Measurements from ENCODE around the gene MYH10. TPM values are rescaled to one million over a fixed set of nuclear protein-coding genes. Genes with fewer than 3 reads are reported as not detected.

MYH10 gene
- total and polyA plus RNA-seq, 9 of the 15 experiments (the other 6 are each of a cell fraction or from before 2014, with no cell fraction given): 16.3 to 95.3 (median 39.7) TPM

DNA sequence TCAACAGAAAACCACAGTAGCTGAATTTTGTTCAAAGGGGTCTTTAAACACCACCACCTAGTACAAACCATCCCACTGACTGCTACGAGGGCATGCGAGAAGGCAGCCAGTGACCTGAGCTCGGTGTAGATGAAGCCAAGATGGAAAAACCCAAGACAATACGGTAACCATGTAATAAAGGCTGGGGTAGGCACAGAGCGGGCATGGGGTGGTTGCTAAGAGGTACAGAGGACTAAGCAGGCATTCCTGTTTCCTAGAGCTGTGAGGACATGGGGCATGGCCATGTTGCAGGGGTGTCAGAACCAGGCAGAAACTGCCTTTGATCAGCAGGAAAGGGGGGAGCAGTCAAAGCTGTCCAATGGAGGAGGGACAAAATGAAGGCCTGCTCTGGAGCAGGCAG, 142.8 kb downstream of the MYH10 start:
- BruUV-seq (replicated peaks): no TSS peak
- TF ChIP-seq BRF1 (IDR thresholded peaks at IDR 0.05; ENCODE audit: borderline replicate concordance, extremely low read depth, insufficient read length) (no peak), ZNF41 (CRISPR knock-in tag; conservative IDR thresholded peaks at IDR 0.05) (no peak), HMG20A (CRISPR knock-in tag; conservative IDR thresholded peaks at IDR 0.05) (no peak), ZSCAN29 (IDR thresholded peaks at IDR 0.05) (no peak), MTA2 (IDR thresholded peaks at IDR 0.05; ENCODE audit: low read depth) (no peak), ZNF57 (CRISPR knock-in tag; IDR thresholded peaks at IDR 0.05) (no peak)
- 97% methylated on average over 4 of the region's 5 CpGs for WGBS (ENCODE audit: insufficient coverage, low coverage, missing lambda C conversion rate)
- Histone ChIP-seq H3K36me3 (ENCODE audit: control insufficient read depth, insufficient read depth, low read length) (peaks cover 93% of the 10 kb centered on the region), H3K27ac (ENCODE audit: extremely low read depth, low read depth, low read length) (no peak overlapping the region), H3K9ac (ENCODE audit: insufficient read depth in 1 of 2, low read depth in 2 of 2, low read length in 2 of 2) (no peak overlapping the region), H4K20me1 (replicated peaks; ENCODE audit: control insufficient read depth, insufficient read depth, low read length) (no peaks in the 10 kb centered on the region), H3K4me1 (replicated peaks in 1 of 2; ENCODE audit: control insufficient read depth in 2 of 2, insufficient read depth in 2 of 2, low read length in 2 of 2) (no peaks in the 10 kb centered on the region; a peak in 1 of 5 replicates), H3K4me3 (no peak overlapping the region), H3K27me3 (ENCODE audit: control insufficient read depth in 2 of 2, insufficient read depth in 2 of 2, low read length in 2 of 2) (no peaks in the 10 kb centered on the region), H3K79me2 (ENCODE audit: control insufficient read depth, insufficient read depth, low read length) (no peaks in the 10 kb centered on the region), H3K4me2 (ENCODE audit: insufficient read depth, low read length) (no peak overlapping the region), H3K9me3 (replicated peaks; ENCODE audit: control insufficient read depth, insufficient read depth, low read depth, low read length) (peaks cover 9% of the 10 kb centered on the region), H3K9me1 (ENCODE audit: control insufficient read depth, insufficient read depth, low read length) (no peaks in the 10 kb centered on the region), H2AFZ (ENCODE audit: low read depth, low read length) (no peak overlapping the region)
- ATAC-seq (no peak), FAIRE-seq (no peak), DNase-seq (ENCODE audit: extremely low read depth in 1 of 4, low spot score in 3 of 4) (no peak)
- in situ Hi-C loops (cut with MboI): no loop called here
- intact Hi-C loops (cut with micrococcal nuclease): no loop called here
- ChIA-PET CTCF (ENCODE audit: low intra/inter-chr PET ratio) (no interaction called here), POLR2A (interaction anchor here (1.5 kb wide), 1 partner anchor 13 kb away, joined by 4 read pairs; no protein-coding TSS in a partner anchor)

GRCh38 chr17:8487130-8487645, 143.3 kb downstream of the MYH10 start:
- FAIRE-seq (no peak), ATAC-seq (no peak), DNase-seq (ENCODE audit: extremely low read depth in 1 of 4, low spot score in 3 of 4) (no peak)
- intact Hi-C loops (cut with micrococcal nuclease) (no loop called here), in situ Hi-C loops (cut with MboI) (no loop called here)
- H3K9me3 ChIP-seq (replicated peaks; ENCODE audit: control insufficient read depth, insufficient read depth, low read depth, low read length): peaks cover 9% of the 10 kb centered on the region
- H3K4me3 ChIP-seq: no peak overlapping the region
- H3K27ac ChIP-seq (ENCODE audit: extremely low read depth, low read depth, low read length): no peak overlapping the region
- H3K9me1 ChIP-seq (ENCODE audit: control insufficient read depth, insufficient read depth, low read length): no peaks in the 10 kb centered on the region
- 90% methylated on average over 15 of the region's 19 CpGs for WGBS (ENCODE audit: insufficient coverage, low coverage, missing lambda C conversion rate)
- no TSS peak for BruUV-seq (replicated peaks)
- ChIA-PET CTCF (ENCODE audit: low intra/inter-chr PET ratio) (interaction anchor here (0.7 kb wide), 1 partner anchor 37 kb away, joined by 4 read pairs; no protein-coding TSS in a partner anchor), POLR2A (interaction anchor here (1.5 to 2.2 kb wide), 2 partner anchors 8 to 12 kb away, joined by 4 to 7 read pairs; no protein-coding TSS in a partner anchor)
- H3K36me3 ChIP-seq (ENCODE audit: control insufficient read depth, insufficient read depth, low read length): peaks cover 93% of the 10 kb centered on the region
- H4K20me1 ChIP-seq (replicated peaks; ENCODE audit: control insufficient read depth, insufficient read depth, low read length): no peaks in the 10 kb centered on the region
- no peak overlapping the region for H3K9ac ChIP-seq (ENCODE audit: insufficient read depth in 1 of 2, low read depth in 2 of 2, low read length in 2 of 2)
- no peak overlapping the region for H3K4me2 ChIP-seq (ENCODE audit: insufficient read depth, low read length)
- H2AFZ ChIP-seq (ENCODE audit: low read depth, low read length): no peak overlapping the region
- H3K79me2 ChIP-seq (ENCODE audit: control insufficient read depth, insufficient read depth, low read length): no peaks in the 10 kb centered on the region
- H3K27me3 ChIP-seq (ENCODE audit: control insufficient read depth in 2 of 2, insufficient read depth in 2 of 2, low read length in 2 of 2): no peaks in the 10 kb centered on the region
- H3K4me1 ChIP-seq (replicated peaks in 1 of 2; ENCODE audit: control insufficient read depth in 2 of 2, insufficient read depth in 2 of 2, low read length in 2 of 2): no peaks in the 10 kb centered on the region; a peak in 1 of 5 replicates
- TF ChIP-seq ZNF764 (CRISPR knock-in tag; IDR thresholded peaks at IDR 0.05; ENCODE audit: low read depth): no peak
- no peak for TF ChIP-seq KLF6 (CRISPR knock-in tag; IDR thresholded peaks at IDR 0.05; ENCODE audit: borderline replicate concordance)
- TF ChIP-seq ATF7 (IDR thresholded peaks at IDR 0.05): no peak
- no peak for TF ChIP-seq ZMIZ1 (IDR thresholded peaks at IDR 0.05; ENCODE audit: low read depth in 2 of 2, low read length in 2 of 2)
- TF ChIP-seq ZNF253 (CRISPR knock-in tag; conservative IDR thresholded peaks at IDR 0.05): no peak
- TF ChIP-seq FOS (IDR thresholded peaks at IDR 0.05; ENCODE audit: extremely low read depth, insufficient read length): no peak
- no peak for TF ChIP-seq NFATC3 (IDR thresholded peaks at IDR 0.05)
- TF ChIP-seq ZNF146 (CRISPR knock-in tag; IDR thresholded peaks at IDR 0.05; ENCODE audit: unreplicated experiment): no peak
- TF ChIP-seq ELF1 (tag; IDR thresholded peaks at IDR 0.05): no peak

Data from K562 (cell line).